GM06990 (cell line): ENCODE data around the gene SLC16A7.

ENCODE experiments used
- DNase-seq: peaks from one replicate; pipeline ENCODE4 v3.0.0-alpha.2; 2011; ENCODE audit not compliant: insufficient read length; ENCODE audit errors: extremely low read depth
- H3K27me3 ChIP-seq: replicated peaks from 2 replicates; pipeline ENCODE4 v1.6.0; 2011; ENCODE audit warnings: low read length; ENCODE audit not compliant: control insufficient read depth, insufficient read depth
- H3K36me3 ChIP-seq: 2 replicates; pipeline ENCODE4 v1.5.1; 2011; ENCODE audit warnings: low read length; ENCODE audit not compliant: control insufficient read depth, insufficient read depth
- H3K4me3 ChIP-seq: replicated peaks from 2 replicates; pipeline ENCODE4 v1.5.1; 2011; ENCODE audit warnings: low read depth, mild to moderate bottlenecking, control low read depth, low read length
- CTCF ChIP-seq: IDR thresholded peaks from 2 replicates; pipeline ENCODE4 v1.5.1; 2011; ENCODE audit warnings: low read length, control low read depth, mild to moderate bottlenecking, inconsistent platforms; ENCODE audit not compliant: insufficient read depth, poor library complexity, severe bottlenecking

SLC16A7 gene

GRCh38 chr12:59677857-59678256 is 82.0 kb downstream of the SLC16A7 start:
- Histone ChIP-seq H3K36me3 (no peaks in the 10 kb centered on the region), H3K4me3 (no peak overlapping the region), H3K27me3 (no peaks in the 10 kb centered on the region)
- no peak for TF ChIP-seq CTCF
- no peak for DNase-seq

- Histone ChIP-seq H3K36me3 (no peaks in the 10 kb centered on the region), H3K4me3 (no peak overlapping the region), H3K27me3 (no peaks in the 10 kb centered on the region)
- no peak for TF ChIP-seq CTCF
- no peak for DNase-seq
Observed at GRCh38 chr12:59678759-59679411, 83.1 kb downstream of the SLC16A7 start.

GRCh38 chr12:59689776-59690175 is 93.9 kb downstream of the SLC16A7 start:
- Histone ChIP-seq H3K36me3 (no peaks in the 10 kb centered on the region), H3K27me3 (no peaks in the 10 kb centered on the region), H3K4me3 (no peak overlapping the region)
- no peak for DNase-seq
- TF ChIP-seq CTCF = no peak

- no peak for TF ChIP-seq CTCF
- no peaks in the 10 kb centered on the region for H3K27me3 ChIP-seq
- no peaks in the 10 kb centered on the region for H3K36me3 ChIP-seq
- no peak for DNase-seq
- H3K4me3 ChIP-seq = no peak overlapping the region
Observed at GRCh38 chr12:59695379-59695778, 99.5 kb downstream of the SLC16A7 start.

GRCh38 chr12:59698600-59698999 is 102.8 kb downstream of the SLC16A7 start:
- no peak for TF ChIP-seq CTCF
- Histone ChIP-seq H3K4me3 (no peak overlapping the region), H3K27me3 (no peaks in the 10 kb centered on the region), H3K36me3 (no peaks in the 10 kb centered on the region)
- DNase-seq = no peak
